Measurements from ENCODE around the gene SCO1.
A peak's percentile ranks its signal among the peaks of the same experiment; 100 is the strongest.

SCO1 gene

DNA sequence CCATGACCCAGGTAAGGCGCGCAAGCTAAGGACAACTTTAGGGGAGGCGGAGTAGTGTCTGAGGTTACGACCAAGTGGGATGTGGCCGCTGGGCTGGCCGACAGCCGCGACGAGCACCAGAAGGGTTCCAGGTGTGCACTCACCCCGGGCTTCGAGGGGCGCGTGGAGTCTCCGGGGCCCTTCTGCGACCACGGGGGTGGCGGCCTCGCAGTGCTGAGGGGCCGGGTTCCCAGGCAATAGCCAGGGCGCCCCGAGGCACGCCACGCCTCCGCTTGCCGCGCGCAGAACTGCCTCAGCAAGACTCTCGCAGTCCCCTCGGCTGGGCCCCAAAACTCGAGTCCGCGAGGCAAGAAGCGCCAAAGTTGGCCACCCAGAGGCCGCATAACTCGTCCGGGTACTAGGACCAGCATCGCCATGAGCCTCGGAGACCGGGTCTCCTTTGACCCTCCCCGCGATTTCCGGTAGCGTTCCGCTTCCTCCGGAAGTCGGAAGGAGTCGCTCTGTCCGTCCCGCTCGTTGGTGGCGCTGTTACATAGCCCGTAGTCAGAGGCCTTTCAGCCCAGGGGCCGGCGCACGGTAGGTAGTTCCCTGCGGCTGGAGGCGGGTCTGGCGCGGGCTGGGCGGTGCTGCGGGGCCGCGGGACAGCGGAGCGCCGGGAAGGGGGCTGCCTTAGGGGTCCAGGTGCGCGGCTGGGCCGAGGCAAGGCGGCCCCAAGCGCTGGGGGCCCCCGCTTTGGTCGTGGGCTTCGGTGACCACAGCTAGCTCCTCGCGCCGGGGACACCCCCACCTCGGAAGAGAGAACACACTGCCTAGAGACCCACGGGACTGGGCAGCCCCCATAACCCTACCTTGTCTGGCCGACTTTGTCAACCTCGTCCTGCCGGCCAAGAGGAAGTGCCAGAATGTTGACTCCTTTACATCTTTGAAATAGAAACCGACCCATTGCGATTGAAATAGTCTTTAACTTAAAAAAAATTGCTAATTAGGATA, at the start of gene SCO1, which contains the start of gene ADPRM:
TSS of gene SCO1 (minus strand) at position 442 of the 990 bp plus-strand sequence. CDS start at position 416, 26 bp downstream.
TSS of gene ADPRM (plus strand) at position 503 of the 990 bp plus-strand sequence. CDS start 7,333 bp downstream, outside the sequence.
- peak; percentile 81 for DNase-seq (ENCODE audit: low read depth)
- TF ChIP-seq, protein P1, sequence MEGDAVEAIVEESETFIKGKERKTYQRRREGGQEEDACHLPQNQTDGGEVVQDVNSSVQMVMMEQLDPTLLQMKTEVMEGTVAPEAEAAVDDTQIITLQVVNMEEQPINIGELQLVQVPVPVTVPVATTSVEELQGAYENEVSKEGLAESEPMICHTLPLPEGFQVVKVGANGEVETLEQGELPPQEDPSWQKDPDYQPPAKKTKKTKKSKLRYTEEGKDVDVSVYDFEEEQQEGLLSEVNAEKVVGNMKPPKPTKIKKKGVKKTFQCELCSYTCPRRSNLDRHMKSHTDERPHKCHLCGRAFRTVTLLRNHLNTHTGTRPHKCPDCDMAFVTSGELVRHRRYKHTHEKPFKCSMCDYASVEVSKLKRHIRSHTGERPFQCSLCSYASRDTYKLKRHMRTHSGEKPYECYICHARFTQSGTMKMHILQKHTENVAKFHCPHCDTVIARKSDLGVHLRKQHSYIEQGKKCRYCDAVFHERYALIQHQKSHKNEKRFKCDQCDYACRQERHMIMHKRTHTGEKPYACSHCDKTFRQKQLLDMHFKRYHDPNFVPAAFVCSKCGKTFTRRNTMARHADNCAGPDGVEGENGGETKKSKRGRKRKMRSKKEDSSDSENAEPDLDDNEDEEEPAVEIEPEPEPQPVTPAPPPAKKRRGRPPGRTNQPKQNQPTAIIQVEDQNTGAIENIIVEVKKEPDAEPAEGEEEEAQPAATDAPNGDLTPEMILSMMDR (conservative IDR thresholded peaks at IDR 0.05; ENCODE audit: low read depth, low read length) = peak; percentile 56
- H3K4me3 ChIP-seq (ENCODE audit: low read length) = peak within 1 kb of the TSS; percentile 95

DNA sequence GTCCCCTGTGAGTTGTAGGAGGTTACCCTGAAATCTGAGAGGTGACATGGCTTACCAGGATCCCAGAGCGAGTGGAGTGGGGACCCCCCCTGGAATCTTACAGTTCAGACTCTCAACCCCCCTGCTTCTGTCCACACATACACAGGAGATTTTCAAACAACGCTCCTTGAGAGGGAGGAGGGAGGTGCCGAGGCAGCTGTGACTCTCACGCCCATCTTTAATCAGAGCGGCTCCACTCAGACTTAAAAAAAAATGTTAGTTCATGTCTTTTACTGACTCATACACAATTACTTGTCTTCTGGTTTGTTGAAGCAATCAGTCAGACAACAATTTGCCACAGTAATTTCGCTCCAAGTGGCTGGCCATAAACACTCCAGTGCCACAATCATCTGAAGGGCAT, 47.9 kb upstream of the SCO1 start:
- H3K4me3 ChIP-seq (ENCODE audit: low read length) = no peak overlapping the region
- TF ChIP-seq, protein P1 (conservative IDR thresholded peaks at IDR 0.05; ENCODE audit: low read depth, low read length) = no peak
- DNase-seq (ENCODE audit: low read depth) = no peak

DNA sequence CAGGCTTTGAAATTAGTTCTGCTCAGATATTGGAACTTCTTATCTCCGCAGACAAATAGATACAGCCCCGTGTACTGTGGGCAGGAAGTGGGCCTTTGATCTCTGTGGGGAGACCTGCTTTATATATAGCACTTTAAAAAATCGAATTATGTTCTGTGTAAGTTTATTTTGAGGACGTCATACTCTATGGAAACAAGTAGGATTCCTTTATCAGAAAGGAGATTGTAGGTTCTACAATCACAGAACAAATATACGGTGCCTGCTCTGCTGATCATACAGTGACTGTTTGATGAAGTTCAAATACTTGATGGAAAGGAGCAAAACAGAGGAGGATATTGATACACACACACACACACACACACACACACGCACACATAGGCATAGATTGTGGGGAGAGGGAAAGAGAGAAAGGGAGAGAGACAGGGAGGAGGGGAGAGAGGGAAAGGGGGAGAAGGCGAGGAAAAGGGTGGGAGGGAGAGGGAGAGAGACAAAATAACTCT, 47.2 kb upstream of the SCO1 start:
- DNase-seq (ENCODE audit: low read depth) = no peak
- H3K4me3 ChIP-seq (ENCODE audit: low read length) = no peak overlapping the region
- TF ChIP-seq, protein P1 (conservative IDR thresholded peaks at IDR 0.05; ENCODE audit: low read depth, low read length) = no peak

DNA sequence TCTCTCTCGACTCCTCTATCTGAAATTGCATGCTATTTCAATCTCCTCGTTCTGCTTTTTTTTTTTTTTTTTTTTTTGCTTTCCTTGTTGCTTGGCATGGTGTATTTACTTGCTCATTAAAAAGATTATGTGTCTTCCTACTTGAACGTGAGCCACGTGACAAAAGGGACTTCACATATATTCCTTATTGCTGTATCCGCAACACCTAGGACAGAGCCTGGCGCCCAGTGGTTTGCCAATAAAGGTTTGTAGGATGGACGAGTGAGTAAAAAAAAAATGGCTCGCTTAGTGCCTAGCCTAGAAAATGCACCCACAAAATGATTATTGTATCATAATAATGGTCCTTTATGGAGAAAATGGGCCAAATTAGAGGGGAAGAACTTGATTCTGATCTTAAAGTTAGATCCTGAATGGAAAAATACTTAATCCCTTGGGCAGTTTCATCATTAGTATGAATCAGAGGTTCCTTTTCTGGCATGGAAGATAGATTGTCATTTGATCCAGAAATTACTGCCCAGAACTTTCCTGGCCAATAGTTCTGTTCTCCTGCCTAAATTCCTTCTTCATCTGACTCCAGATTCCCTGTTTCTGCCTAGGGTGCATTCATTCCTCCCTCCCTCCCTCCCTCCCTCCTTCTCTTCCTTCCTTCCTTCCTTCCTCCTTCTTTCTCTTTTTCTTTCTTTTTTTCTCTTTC, 46.1 kb upstream of the SCO1 start:
- no peak overlapping the region for H3K4me3 ChIP-seq (ENCODE audit: low read length)
- TF ChIP-seq, protein P1 (conservative IDR thresholded peaks at IDR 0.05; ENCODE audit: low read depth, low read length) = no peak
- no peak for DNase-seq (ENCODE audit: low read depth)

DNA sequence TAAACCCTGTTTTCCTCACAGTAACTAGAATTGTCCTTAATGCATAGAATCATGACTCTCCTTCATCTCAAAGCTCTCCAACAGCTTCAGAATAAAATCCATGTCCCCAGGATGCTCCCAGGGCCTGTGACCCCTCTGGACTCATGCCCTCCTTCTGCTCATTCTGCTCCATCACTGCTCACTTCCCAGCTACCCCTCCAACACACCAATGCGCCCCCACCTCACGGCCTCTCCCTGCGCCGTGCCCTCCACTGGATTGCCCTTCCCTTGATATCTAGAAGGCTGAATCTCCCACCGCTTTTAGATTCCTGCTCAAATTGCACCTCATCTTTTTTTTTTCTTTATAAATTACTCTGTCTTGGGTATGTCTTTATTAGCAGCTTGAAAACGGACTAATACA, 45.1 kb upstream of the SCO1 start:
- DNase-seq (ENCODE audit: low read depth) = no peak
- no peak overlapping the region for H3K4me3 ChIP-seq (ENCODE audit: low read length)
- TF ChIP-seq, protein P1 (conservative IDR thresholded peaks at IDR 0.05; ENCODE audit: low read depth, low read length) = no peak

DNA sequence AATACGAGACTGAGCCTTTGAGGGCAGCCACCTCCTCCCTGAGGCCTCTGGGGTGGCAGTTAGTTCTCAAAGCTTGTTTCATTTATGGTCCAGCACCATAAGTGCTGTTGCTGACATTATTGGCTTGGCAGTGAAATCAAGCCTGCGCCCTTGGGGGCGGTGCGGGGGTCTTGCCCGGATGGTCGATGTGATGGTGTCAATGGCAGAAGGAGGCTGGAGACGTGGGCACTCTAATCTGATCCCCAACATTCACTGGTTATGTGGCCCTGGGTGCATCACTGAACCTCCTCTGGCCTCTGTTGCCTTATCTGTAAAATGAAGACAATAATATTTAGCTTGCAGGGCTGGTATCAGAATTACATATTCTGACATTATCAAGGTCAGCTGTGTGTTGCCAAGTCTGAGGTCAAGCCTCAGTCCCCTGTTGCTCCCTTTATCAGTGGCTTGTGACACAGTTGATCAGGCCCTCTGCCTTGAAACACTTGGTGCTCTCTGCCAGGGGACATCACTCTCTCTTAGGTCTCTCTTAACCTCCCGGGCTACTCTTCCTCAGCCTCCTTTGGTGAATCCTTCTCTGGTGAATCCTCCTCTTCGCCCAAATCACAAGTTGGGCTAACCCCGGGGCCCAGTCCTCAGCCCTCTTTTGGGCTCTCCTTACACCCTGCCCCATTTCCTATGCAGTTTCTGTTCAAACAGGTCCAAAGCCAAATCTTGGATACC, 44.2 kb upstream of the SCO1 start:
- no peak overlapping the region for H3K4me3 ChIP-seq (ENCODE audit: low read length)
- TF ChIP-seq, protein P1 (conservative IDR thresholded peaks at IDR 0.05; ENCODE audit: low read depth, low read length) = no peak
- DNase-seq (ENCODE audit: low read depth) = no peak

All from retinal pigment epithelial cell (primary cell).